Measurements from ENCODE around the gene PGF.
"Not testable (repeated sequence)": the region's sequence is repeated elsewhere in the genome, so short reads cannot be mapped to it uniquely, and the experiment has no call there.

Gene PGF

GRCh38 chr14:74955229-74956026 is at the start of gene PGF:
TSS of gene PGF (minus strand) at chr14:74955597. CDS start at chr14:74955242, 355 bp downstream.
- Histone ChIP-seq H3K27me3 (replicated peaks; ENCODE audit: control insufficient read depth, insufficient read depth, low read length) (no peaks in the 10 kb centered on the region), H3K9ac (ENCODE audit: low read length) (peak within 1 kb of the TSS; percentile 63), H3K36me3 (ENCODE audit: control insufficient read depth, insufficient read depth, low read length, severe bottlenecking) (no peaks in the 10 kb centered on the region), H3K4me1 (ENCODE audit: control insufficient read depth, insufficient read depth, low read length) (peaks cover 6% of the 10 kb centered on the region), H3K4me3 (ENCODE audit: low read length) (peak within 1 kb of the TSS; percentile 75), H3K9me3 (ENCODE audit: control insufficient read depth, low read length) (no peaks in the 10 kb centered on the region)
- peak; percentile 74 for DNase-seq (ENCODE audit: low read depth)

- peak overlapping the region; percentile 88 for H3K9ac ChIP-seq (ENCODE audit: low read length)
- no peaks in the 10 kb centered on the region for H3K27me3 ChIP-seq (replicated peaks; ENCODE audit: control insufficient read depth, insufficient read depth, low read length)
- H3K9me3 ChIP-seq (ENCODE audit: control insufficient read depth, low read length): peaks cover 3% of the 10 kb centered on the region
- H3K36me3 ChIP-seq (ENCODE audit: control insufficient read depth, insufficient read depth, low read length, severe bottlenecking): peaks cover 35% of the 10 kb centered on the region
- DNase-seq (ENCODE audit: low read depth): peak; percentile 22
- H3K4me3 ChIP-seq (ENCODE audit: low read length): peak overlapping the region; percentile 92
- H3K4me1 ChIP-seq (ENCODE audit: control insufficient read depth, insufficient read depth, low read length): peaks cover 10% of the 10 kb centered on the region
These were observed 48.0 kb upstream of the PGF start for GRCh38 chr14:75003250-75004027.

- Histone ChIP-seq H3K9me3 (ENCODE audit: control insufficient read depth, low read length) (peaks cover 3% of the 10 kb centered on the region), H3K9ac (ENCODE audit: low read length) (peak within 1 kb of the TSS; percentile 88), H3K36me3 (ENCODE audit: control insufficient read depth, insufficient read depth, low read length, severe bottlenecking) (peaks cover 27% of the 10 kb centered on the region), H3K4me1 (ENCODE audit: control insufficient read depth, insufficient read depth, low read length) (peaks cover 10% of the 10 kb centered on the region), H3K4me3 (ENCODE audit: low read length) (peak within 1 kb of the TSS; percentile 92), H3K27me3 (replicated peaks; ENCODE audit: control insufficient read depth, insufficient read depth, low read length) (no peaks in the 10 kb centered on the region)
- peak; percentile 98 for DNase-seq (ENCODE audit: low read depth)
These were observed 47.2 kb upstream of the PGF start, which contains the start of gene EIF2B2 for GRCh38 chr14:75002392-75003249. TSS of gene EIF2B2 (plus strand) at chr14:75002921. CDS start at chr14:75002991, 70 bp downstream.

GRCh38 chr14:75001899-75002298 is 46.5 kb upstream of the PGF start:
- peaks cover 3% of the 10 kb centered on the region for H3K9me3 ChIP-seq (ENCODE audit: control insufficient read depth, low read length)
- peak overlapping the region; percentile 88 for H3K9ac ChIP-seq (ENCODE audit: low read length)
- peaks cover 20% of the 10 kb centered on the region for H3K36me3 ChIP-seq (ENCODE audit: control insufficient read depth, insufficient read depth, low read length, severe bottlenecking)
- peaks cover 10% of the 10 kb centered on the region for H3K4me1 ChIP-seq (ENCODE audit: control insufficient read depth, insufficient read depth, low read length)
- H3K4me3 ChIP-seq (ENCODE audit: low read length): peak overlapping the region; percentile 92
- no peaks in the 10 kb centered on the region for H3K27me3 ChIP-seq (replicated peaks; ENCODE audit: control insufficient read depth, insufficient read depth, low read length)
- no peak for DNase-seq (ENCODE audit: low read depth)

- H3K36me3 ChIP-seq (ENCODE audit: control insufficient read depth, insufficient read depth, low read length, severe bottlenecking): peaks cover 14% of the 10 kb centered on the region
- H3K9ac ChIP-seq (ENCODE audit: low read length): no peak overlapping the region
These were observed 45.9 kb upstream of the PGF start for GRCh38 chr14:75001261-75001660.

GRCh38 chr14:74995781-74996180 is 40.4 kb upstream of the PGF start:
- not testable (repeated sequence) for H3K36me3 ChIP-seq (ENCODE audit: control insufficient read depth, insufficient read depth, low read length, severe bottlenecking); H3K9ac ChIP-seq (ENCODE audit: low read length); H3K4me1 ChIP-seq (ENCODE audit: control insufficient read depth, insufficient read depth, low read length)

More at GRCh38 chr14:75001261-75001660, 45.9 kb upstream of the PGF start:
- H3K27me3 ChIP-seq (replicated peaks; ENCODE audit: control insufficient read depth, insufficient read depth, low read length): no peaks in the 10 kb centered on the region
- DNase-seq (ENCODE audit: low read depth): no peak
- peaks cover 10% of the 10 kb centered on the region for H3K4me1 ChIP-seq (ENCODE audit: control insufficient read depth, insufficient read depth, low read length)
- H3K9me3 ChIP-seq (ENCODE audit: control insufficient read depth, low read length): peaks cover 3% of the 10 kb centered on the region
- no peak overlapping the region for H3K4me3 ChIP-seq (ENCODE audit: low read length)

GRCh38 chr14:74994182-74994581 is 38.8 kb upstream of the PGF start:
- not testable (repeated sequence) for H3K27me3 ChIP-seq (replicated peaks; ENCODE audit: control insufficient read depth, insufficient read depth, low read length); H3K9ac ChIP-seq (ENCODE audit: low read length); DNase-seq (ENCODE audit: low read depth); H3K36me3 ChIP-seq (ENCODE audit: control insufficient read depth, insufficient read depth, low read length, severe bottlenecking); H3K9me3 ChIP-seq (ENCODE audit: control insufficient read depth, low read length); H3K4me1 ChIP-seq (ENCODE audit: control insufficient read depth, insufficient read depth, low read length); H3K4me3 ChIP-seq (ENCODE audit: low read length)

More at GRCh38 chr14:74995781-74996180, 40.4 kb upstream of the PGF start:
- DNase-seq (ENCODE audit: low read depth); H3K4me3 ChIP-seq (ENCODE audit: low read length); H3K27me3 ChIP-seq (replicated peaks; ENCODE audit: control insufficient read depth, insufficient read depth, low read length); H3K9me3 ChIP-seq (ENCODE audit: control insufficient read depth, low read length): not testable (repeated sequence)

- no peaks in the 10 kb centered on the region for H3K36me3 ChIP-seq (ENCODE audit: control insufficient read depth, insufficient read depth, low read length, severe bottlenecking)
- no peak for DNase-seq (ENCODE audit: low read depth)
- no peaks in the 10 kb centered on the region for H3K27me3 ChIP-seq (replicated peaks; ENCODE audit: control insufficient read depth, insufficient read depth, low read length)
- no peaks in the 10 kb centered on the region for H3K4me1 ChIP-seq (ENCODE audit: control insufficient read depth, insufficient read depth, low read length)
- H3K9ac ChIP-seq (ENCODE audit: low read length): no peak overlapping the region
- H3K9me3 ChIP-seq (ENCODE audit: control insufficient read depth, low read length): no peaks in the 10 kb centered on the region
- H3K4me3 ChIP-seq (ENCODE audit: low read length): no peak overlapping the region
These were observed 33.6 kb upstream of the PGF start for GRCh38 chr14:74988993-74989392.

- no peaks in the 10 kb centered on the region for H3K27me3 ChIP-seq (replicated peaks; ENCODE audit: control insufficient read depth, insufficient read depth, low read length)
- DNase-seq (ENCODE audit: low read depth): peak; percentile 35
- H3K36me3 ChIP-seq (ENCODE audit: control insufficient read depth, insufficient read depth, low read length, severe bottlenecking): no peaks in the 10 kb centered on the region
- H3K9ac ChIP-seq (ENCODE audit: low read length): no peak overlapping the region
- H3K4me3 ChIP-seq (ENCODE audit: low read length): no peak overlapping the region
- H3K9me3 ChIP-seq (ENCODE audit: control insufficient read depth, low read length): no peaks in the 10 kb centered on the region
- no peaks in the 10 kb centered on the region for H3K4me1 ChIP-seq (ENCODE audit: control insufficient read depth, insufficient read depth, low read length)
These were observed 32.7 kb upstream of the PGF start for GRCh38 chr14:74988131-74988530.

- Histone ChIP-seq H3K36me3 (ENCODE audit: control insufficient read depth, insufficient read depth, low read length, severe bottlenecking) (no peaks in the 10 kb centered on the region), H3K9me3 (ENCODE audit: control insufficient read depth, low read length) (no peaks in the 10 kb centered on the region), H3K4me1 (ENCODE audit: control insufficient read depth, insufficient read depth, low read length) (peaks cover 7% of the 10 kb centered on the region), H3K4me3 (ENCODE audit: low read length) (no peak overlapping the region), H3K27me3 (replicated peaks; ENCODE audit: control insufficient read depth, insufficient read depth, low read length) (no peaks in the 10 kb centered on the region), H3K9ac (ENCODE audit: low read length) (no peak overlapping the region)
- no peak for DNase-seq (ENCODE audit: low read depth)
These were observed 30.4 kb upstream of the PGF start for GRCh38 chr14:74985806-74986205.

- no peak for DNase-seq (ENCODE audit: low read depth)
- Histone ChIP-seq H3K27me3 (replicated peaks; ENCODE audit: control insufficient read depth, insufficient read depth, low read length) (no peaks in the 10 kb centered on the region), H3K36me3 (ENCODE audit: control insufficient read depth, insufficient read depth, low read length, severe bottlenecking) (no peaks in the 10 kb centered on the region)
These were observed 29.6 kb upstream of the PGF start for GRCh38 chr14:74985028-74985310.

More at GRCh38 chr14:74985028-74985310, 29.6 kb upstream of the PGF start:
- no peak overlapping the region for H3K9ac ChIP-seq (ENCODE audit: low read length)
- H3K4me3 ChIP-seq (ENCODE audit: low read length): no peak overlapping the region
- peaks cover 7% of the 10 kb centered on the region for H3K4me1 ChIP-seq (ENCODE audit: control insufficient read depth, insufficient read depth, low read length)
- H3K9me3 ChIP-seq (ENCODE audit: control insufficient read depth, low read length): no peaks in the 10 kb centered on the region
